B cell (primary cell): Measurements from ENCODE around the gene WAC. TPM values are rescaled to one million over a fixed set of nuclear protein-coding genes. Genes with fewer than 3 reads are reported as not detected.

ENCODE experiments used
- ATAC-seq: fragments of 200-7000 bp; cut with Tn5 transposase; one replicate; pipeline ENCODE4 v1.10.0; 2021; ENCODE audit warnings: low read depth, mild to moderate bottlenecking, moderate number of reproducible peaks, moderate library complexity
- CTCF ChIA-PET: fragments of 350-600 bp; sonication (Branson Sonifier 250); formaldehyde crosslinking; loops from one replicate; lab custom pipeline; 2021; ENCODE audit warnings: antibody characterized with exemption, inconsistent platforms; lab: Charles Lee
- POLR2A ChIA-PET: fragments of 350-600 bp; sonication (Branson Sonifier 250); formaldehyde crosslinking; loops from one replicate; lab custom pipeline; 2021; ENCODE audit warnings: antibody characterized with exemption; lab: Charles Lee
- DNase-seq: peaks from one replicate; pipeline ENCODE4 v3.0.0; 2013
- H2AFZ ChIP-seq: 2 replicates; pipeline ENCODE4 v1.6.1; 2012; ENCODE audit warnings: mild to moderate bottlenecking, low read depth, low read length; ENCODE audit not compliant: insufficient read depth, poor library complexity, severe bottlenecking
- H3K27ac ChIP-seq, 2 donors: 1 replicate in 1 of 2; 2 replicates in 1 of 2; pipeline ENCODE4 v1.5.1; 2012 to 2013; ENCODE audit warnings: low read length in 2 of 2, mild to moderate bottlenecking in 2 of 2, moderate library complexity in 1 of 2
- H3K27me3 ChIP-seq, 4 experiments: fragments of 200-600 bp in 1 of 4; sonication (generic) in 1 of 4; replicated peaks in 1 of 4; 1 replicate in 2 of 4; 2 replicates in 2 of 4; pipeline versions ENCODE4 v1.6.1 to v1.7.0; 2013 to 2016; ENCODE audit warnings: low read length in 3 of 4, mild to moderate bottlenecking in 2 of 4, mixed read lengths in 1 of 4, moderate library complexity in 1 of 4; ENCODE audit not compliant: insufficient read depth in 4 of 4, control insufficient read depth in 3 of 4; ENCODE audit errors: control extremely low read depth in 1 of 4
- H3K36me3 ChIP-seq, 2 experiments: replicated peaks in 1 of 2; 1 replicate in 1 of 2; 2 replicates in 1 of 2; pipeline versions ENCODE4 v1.6.1 to v1.7.1; 2013; ENCODE audit warnings: low read length in 1 of 2; ENCODE audit not compliant: insufficient read depth in 2 of 2, control insufficient read depth in 1 of 2; ENCODE audit errors: control extremely low read depth in 1 of 2, extremely low read depth in 1 of 2
- H3K4me1 ChIP-seq, 2 donors: fragments of 200-600 bp in 1 of 2; sonication (generic) in 1 of 2; 1 replicate in 1 of 2; 2 replicates in 1 of 2; pipeline versions ENCODE4 v1.5.1 to v1.6.1; 2013 to 2017; ENCODE audit warnings: low read length in 2 of 2; ENCODE audit not compliant: control insufficient read depth in 2 of 2, insufficient read depth in 2 of 2
- H3K4me2 ChIP-seq: replicated peaks from 2 replicates; pipeline ENCODE3; 2012; ENCODE audit warnings: mild to moderate bottlenecking, low read depth, low read length; ENCODE audit not compliant: poor library complexity, severe bottlenecking
- H3K4me3 ChIP-seq, 5 experiments: fragments of 200-600 bp in 1 of 5; sonication (generic) in 1 of 5; 1 replicate in 3 of 5; 2 replicates in 2 of 5; pipeline versions ENCODE4 v1.5.1 to v1.7.0; 2011 to 2016; ENCODE audit warnings: low read length in 4 of 5, mild to moderate bottlenecking in 4 of 5, low read depth in 2 of 5, control low read depth in 1 of 5, moderate library complexity in 1 of 5; ENCODE audit not compliant: insufficient read depth in 1 of 5; ENCODE audit errors: control extremely low read depth in 1 of 5, extremely low read depth in 1 of 5
- H3K79me2 ChIP-seq: fragments of 200-600 bp; sonication (generic); one replicate; pipeline ENCODE4 v1.6.0; 2016; ENCODE audit warnings: low read length; ENCODE audit not compliant: control insufficient read depth, insufficient read depth
- H3K9ac ChIP-seq: fragments of 200-600 bp; sonication (generic); 2 replicates; pipeline ENCODE4 v1.6.1; 2017; ENCODE audit warnings: mild to moderate bottlenecking, low read length, moderate library complexity
- H3K9me3 ChIP-seq, 3 donors: one replicate each; pipeline versions ENCODE4 v1.6.1 to v1.7.1; 2013; ENCODE audit warnings: low read length in 2 of 3; ENCODE audit not compliant: control insufficient read depth in 2 of 3, insufficient read depth in 1 of 3; ENCODE audit errors: control extremely low read depth in 1 of 3
- H4K20me1 ChIP-seq: 2 replicates; pipeline ENCODE4 v1.6.0; 2012; ENCODE audit warnings: mild to moderate bottlenecking, low read length; ENCODE audit not compliant: insufficient read depth, control insufficient read depth, poor library complexity, severe bottlenecking
- H3K27ac Mint-ChIP-seq: one replicate; pipeline ENCODE4 v1.8.0; 2021; ENCODE audit warnings: mixed read lengths
- H3K27me3 Mint-ChIP-seq: one replicate; pipeline ENCODE4 v1.8.0; 2021; ENCODE audit warnings: mixed read lengths
- H3K4me1 Mint-ChIP-seq: one replicate; pipeline ENCODE4 v1.8.0; 2021; ENCODE audit warnings: mixed read lengths
- H3K4me3 Mint-ChIP-seq: one replicate; pipeline ENCODE4 v1.8.0; 2021; ENCODE audit warnings: mixed read lengths
- H3K9me3 Mint-ChIP-seq: one replicate; pipeline ENCODE4 v1.8.0; 2022; ENCODE audit warnings: mixed read lengths; ENCODE audit not compliant: insufficient read depth
- EZH2 ChIP-seq: IDR thresholded peaks from 2 replicates; pipeline ENCODE4 v1.6.1; 2012; ENCODE audit warnings: borderline replicate concordance, low read depth, mild to moderate bottlenecking, moderate library complexity, low read length; ENCODE audit not compliant: insufficient read depth, poor library complexity, severe bottlenecking
- WGBS: methylation state at CpG from one replicate; pipeline ENCODE4 v1.1.5; 2013; ENCODE audit warnings: missing lambda C conversion rate; ENCODE audit not compliant: insufficient coverage; 5-methylcytosine and 5-hydroxymethylcytosine counted together
- intact Hi-C: fragments of 100-400 bp; cut with micrococcal nuclease; formaldehyde crosslinking; loops from one replicate; pipeline ENCODE4 v1.10.0; 2022
- polyA plus RNA-seq: library from polyadenylated mRNA; depleted of rRNA; stranded (reverse); fragments of >200 nt; gene quantifications from 2 replicates; pipeline ENCODE4 v1.2.3, GENCODE V29; 2012
- total RNA-seq, 2 donors: library from RNA; stranded (reverse); fragments of 120-200 nt in 1 of 2; gene quantifications; 1 replicate in 1 of 2; 2 replicates in 1 of 2; pipeline versions ENCODE4 v1.2.3 to v1.2.4, GENCODE V29; 2013 to 2022
- TF ChIP-seq, protein P1 (sequence below): fragments of 200-600 bp; IDR thresholded peaks from one replicate; pipeline ENCODE4 v1.8.0; 2022; ENCODE audit warnings: antibody characterized with exemption, mild to moderate bottlenecking

WAC gene
- total and polyA plus RNA-seq, 2 donors (not counting 1 experiment from before 2014, with no cell fraction given) = 77.4 to 196 TPM

DNA sequence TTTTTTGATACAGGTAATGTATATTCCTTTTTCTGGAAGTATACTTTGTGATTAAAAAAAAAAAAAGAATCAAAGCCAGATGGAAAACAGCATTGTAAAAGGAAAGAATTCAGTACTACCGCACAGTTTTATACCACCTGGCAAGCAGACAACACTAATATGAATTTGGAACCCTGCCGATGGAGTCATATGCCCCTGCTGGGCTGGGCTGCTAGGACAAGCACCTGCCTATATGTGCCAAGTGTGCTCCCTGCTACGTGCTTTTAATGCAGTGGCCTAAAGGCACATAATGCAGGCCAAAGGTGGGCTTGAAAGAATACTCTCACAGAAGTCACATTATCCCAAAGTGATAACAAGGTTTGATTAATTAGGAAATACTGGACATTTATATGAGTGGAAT lies 29.8 kb upstream of the WAC start:
- H3K79me2 ChIP-seq = no peaks in the 10 kb centered on the region
- no peak overlapping the region for H3K4me3 ChIP-seq
- 100% methylated on average over 2 of the region's 3 CpGs for WGBS
- no peak for ATAC-seq
- CTCF ChIA-PET = no interaction called here
- no peak overlapping the region for H3K4me2 ChIP-seq
- POLR2A ChIA-PET = no interaction called here
- no peaks in the 10 kb centered on the region for H3K4me1 ChIP-seq
- no peak overlapping the region for H2AFZ ChIP-seq
- peaks cover 3% of the 10 kb centered on the region for H3K4me1 Mint-ChIP-seq
- no peaks in the 10 kb centered on the region for H3K27me3 ChIP-seq
- no peaks in the 10 kb centered on the region for H4K20me1 ChIP-seq
- TF ChIP-seq EZH2 = no peak
- TF ChIP-seq, protein P1, sequence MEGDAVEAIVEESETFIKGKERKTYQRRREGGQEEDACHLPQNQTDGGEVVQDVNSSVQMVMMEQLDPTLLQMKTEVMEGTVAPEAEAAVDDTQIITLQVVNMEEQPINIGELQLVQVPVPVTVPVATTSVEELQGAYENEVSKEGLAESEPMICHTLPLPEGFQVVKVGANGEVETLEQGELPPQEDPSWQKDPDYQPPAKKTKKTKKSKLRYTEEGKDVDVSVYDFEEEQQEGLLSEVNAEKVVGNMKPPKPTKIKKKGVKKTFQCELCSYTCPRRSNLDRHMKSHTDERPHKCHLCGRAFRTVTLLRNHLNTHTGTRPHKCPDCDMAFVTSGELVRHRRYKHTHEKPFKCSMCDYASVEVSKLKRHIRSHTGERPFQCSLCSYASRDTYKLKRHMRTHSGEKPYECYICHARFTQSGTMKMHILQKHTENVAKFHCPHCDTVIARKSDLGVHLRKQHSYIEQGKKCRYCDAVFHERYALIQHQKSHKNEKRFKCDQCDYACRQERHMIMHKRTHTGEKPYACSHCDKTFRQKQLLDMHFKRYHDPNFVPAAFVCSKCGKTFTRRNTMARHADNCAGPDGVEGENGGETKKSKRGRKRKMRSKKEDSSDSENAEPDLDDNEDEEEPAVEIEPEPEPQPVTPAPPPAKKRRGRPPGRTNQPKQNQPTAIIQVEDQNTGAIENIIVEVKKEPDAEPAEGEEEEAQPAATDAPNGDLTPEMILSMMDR = no peak
- no peak overlapping the region for H3K9ac ChIP-seq
- DNase-seq = no peak
- H3K27me3 Mint-ChIP-seq = peaks cover 7% of the 10 kb centered on the region
- peaks cover 0 to 4% (median 0%) of the 10 kb centered on the region in 3 donors for H3K9me3 ChIP-seq
- H3K36me3 ChIP-seq = no peaks in the 10 kb centered on the region
- no peaks in the 10 kb centered on the region for H3K9me3 Mint-ChIP-seq
- no peak overlapping the region for H3K27ac Mint-ChIP-seq
- intact Hi-C loops = no loop called here
- H3K27ac ChIP-seq = no peak overlapping the region
- no peak overlapping the region for H3K4me3 Mint-ChIP-seq

- ATAC-seq (no peak), DNase-seq (no peak)
- WGBS = 10% methylated on average over 1 of the region's 4 CpGs
- Mint-ChIP-seq H3K9me3 (no peaks in the 10 kb centered on the region), H3K27ac (no peak overlapping the region), H3K4me1 (peaks cover 3% of the 10 kb centered on the region), H3K4me3 (no peak overlapping the region), H3K27me3 (peaks cover 3% of the 10 kb centered on the region)
- H3K36me3 ChIP-seq = no peaks in the 10 kb centered on the region
- no peaks in the 10 kb centered on the region for H3K27me3 ChIP-seq
- no peaks in the 10 kb centered on the region for H3K79me2 ChIP-seq
- no peak overlapping the region for H3K27ac ChIP-seq
- no peaks in the 10 kb centered on the region for H3K4me1 ChIP-seq
- peaks cover 0 to 4% (median 0%) of the 10 kb centered on the region in 3 donors for H3K9me3 ChIP-seq
- no peak overlapping the region for H2AFZ ChIP-seq
- no peak for TF ChIP-seq EZH2
- TF ChIP-seq, protein P1 = no peak
- POLR2A ChIA-PET = no interaction called here
- no peak overlapping the region for H3K4me2 ChIP-seq
- intact Hi-C loops = no loop called here
- no peaks in the 10 kb centered on the region for H4K20me1 ChIP-seq
- CTCF ChIA-PET = no interaction called here
- no peak overlapping the region for H3K4me3 ChIP-seq
- H3K9ac ChIP-seq = no peak overlapping the region
These were observed 27.5 kb upstream of the WAC start for GRCh38 chr10:28505359-28505959.
